HL-60/S4 treated with phorbol 12-myristate 13-acetate at 8.2 ng/mL for 4 days and 3 days (cell line): ENCODE measurements around the gene STK39.
"Not testable (repeated sequence)": the region's sequence is repeated elsewhere in the genome, so short reads cannot be mapped to it uniquely, and the experiment has no call there.

Experiments used
- in situ Hi-C: fragments of 300-500 bp; cut with MboI; formaldehyde crosslinking; loops from 2 replicates; pipeline ENCODE4 v1.15.0; 2022; ENCODE audit warnings: low sequenced_read_pairs

The STK39 gene

GRCh38 chr2:168105127-168105683 lies 142.2 kb downstream of the STK39 start:
- in situ Hi-C loops: no loop called here

GRCh38 chr2:168097431-168097830 lies 150.0 kb downstream of the STK39 start:
- in situ Hi-C loops: no loop called here

- in situ Hi-C loops: no loop called here
Measured at GRCh38 chr2:168096158-168096557, 151.2 kb downstream of the STK39 start.

- in situ Hi-C loops: no loop called here
Measured at GRCh38 chr2:168091986-168092385, 155.4 kb downstream of the STK39 start.

GRCh38 chr2:168090366-168091135 lies 156.8 kb downstream of the STK39 start:
- in situ Hi-C loops: no loop called here

- in situ Hi-C loops: no loop called here
Measured at GRCh38 chr2:168089200-168089599, 158.2 kb downstream of the STK39 start.

- in situ Hi-C loops: no loop called here
Measured at GRCh38 chr2:168087401-168087800, 160.0 kb downstream of the STK39 start.

- in situ Hi-C loops: no loop called here
Measured at GRCh38 chr2:168086851-168087250, 160.5 kb downstream of the STK39 start.

- in situ Hi-C loops: no loop called here
Measured at GRCh38 chr2:168085801-168086361, 161.5 kb downstream of the STK39 start.

- in situ Hi-C loops: no loop called here
Measured at GRCh38 chr2:168084288-168084687, 163.1 kb downstream of the STK39 start.

- in situ Hi-C loops: not testable (repeated sequence)
Measured at GRCh38 chr2:168081452-168081851, 165.9 kb downstream of the STK39 start.

GRCh38 chr2:168079236-168079635 lies 168.2 kb downstream of the STK39 start:
- in situ Hi-C loops: no loop called here

- in situ Hi-C loops: no loop called here
Measured at GRCh38 chr2:168076731-168077130, 170.7 kb downstream of the STK39 start.

GRCh38 chr2:168075446-168075845 lies 171.9 kb downstream of the STK39 start:
- in situ Hi-C loops: no loop called here

- in situ Hi-C loops: no loop called here
Measured at GRCh38 chr2:168072626-168073303, 174.6 kb downstream of the STK39 start.

GRCh38 chr2:168064011-168064998 lies 183.1 kb downstream of the STK39 start:
- in situ Hi-C loops: no loop called here

GRCh38 chr2:168062936-168063335 lies 184.5 kb downstream of the STK39 start:
- in situ Hi-C loops: no loop called here

- in situ Hi-C loops: no loop called here
Measured at GRCh38 chr2:168062054-168062453, 185.3 kb downstream of the STK39 start.

- in situ Hi-C loops: no loop called here
Measured at GRCh38 chr2:168060986-168061750, 186.2 kb downstream of the STK39 start.

- in situ Hi-C loops: no loop called here
Measured at GRCh38 chr2:168059758-168060157, 187.6 kb downstream of the STK39 start.
